Stomach (tissue), 9 donors: ENCODE results near the gene ANGPTL8. TPM values are rescaled to one million over a fixed set of nuclear protein-coding genes. Genes with fewer than 3 reads are reported as not detected.

Experiments used
- DNase-seq, 2 donors: peaks; one replicate each; pipeline versions ENCODE4 v3.0.0 to v3.0.0-alpha.2; 2013 to 2019
- H3K27ac ChIP-seq, 5 donors: fragments of 200-600 bp in 4 of 5; sonication (generic) in 4 of 5; one replicate each; pipeline ENCODE4 v1.5.1; 2013 to 2019; ENCODE audit warnings: mild to moderate bottlenecking in 1 of 5, moderate library complexity in 1 of 5
- H3K27me3 ChIP-seq, 3 donors: fragments of 200-600 bp; sonication (generic); one replicate each; pipeline ENCODE4 v1.5.1; 2017 to 2019; ENCODE audit warnings: mixed run types in 1 of 3
- H3K36me3 ChIP-seq, 4 donors: fragments of 200-600 bp; sonication (generic); 1 replicate in 3 of 4; 2 replicates in 1 of 4; pipeline ENCODE4 v1.5.1; 2016 to 2019
- H3K4me1 ChIP-seq, 4 donors: fragments of 200-600 bp; sonication (generic); one replicate each; pipeline ENCODE4 v1.5.1; 2016 to 2019
- H3K4me3 ChIP-seq, 4 donors: fragments of 200-600 bp; sonication (generic) in 3 of 4; one replicate each; pipeline ENCODE4 v1.5.1; 2016 to 2019; ENCODE audit warnings: mild to moderate bottlenecking in 1 of 4
- H3K9me3 ChIP-seq, 4 donors: fragments of 200-600 bp; sonication (generic); one replicate each; pipeline ENCODE4 v1.5.1; 2016 to 2019
- EP300 ChIP-seq: sonication (generic); formaldehyde crosslinking; IDR thresholded peaks from one replicate; pipeline ENCODE4 v1.6.1; 2017; ENCODE audit warnings: antibody characterized with exemption
- POLR2A ChIP-seq, 4 donors: fragments of 450-650 bp; IDR thresholded peaks; one replicate each; pipeline ENCODE4 v1.6.1; 2016; ENCODE audit warnings: antibody characterized with exemption in 4 of 4, control low read depth in 2 of 4, mild to moderate bottlenecking in 1 of 4, moderate library complexity in 1 of 4
- POLR2AphosphoS5 ChIP-seq, 3 donors: sonication (generic); formaldehyde crosslinking; IDR thresholded peaks; one replicate each; pipeline ENCODE4 v1.6.1; 2016; ENCODE audit warnings: antibody characterized with exemption in 3 of 3
- WGBS, 5 donors: extraction: QIAGEN DNeasy Blood & Tissue Kit in 3 of 5; methylation state at CpG; one replicate each; pipeline versions ENCODE4 v1.1.5 to v1.1.7; 2013 to 2018; 5-methylcytosine and 5-hydroxymethylcytosine counted together
- intact Hi-C: fragments of 100-400 bp; cut with DNase I; formaldehyde crosslinking; loops from one replicate; pipeline ENCODE4 v1.15.1; 2023; ENCODE audit warnings: low total_unique reads
- polyA plus RNA-seq, 3 donors: library from polyadenylated mRNA; stranded (reverse); fragments of 200-250 nt; gene quantifications; one replicate each; pipeline ENCODE4 v1.2.3, GENCODE V29; 2013
- total RNA-seq, 5 donors: library from RNA; depleted of rRNA; stranded (reverse); fragments of >200 nt; gene quantifications; one replicate each; pipeline versions ENCODE4 v1.1.0 to v1.2.3, GENCODE V29; 2014 to 2016
- TF ChIP-seq, protein P1 (sequence below), 7 experiments: fragments of 450-650 bp in 4 of 7; fragments of 200-600 bp in 3 of 7; sonication (generic) in 3 of 7; IDR thresholded peaks; one replicate each; pipeline ENCODE4 v1.5.1; 2016 to 2019; ENCODE audit warnings: antibody characterized with exemption in 7 of 7, control low read depth in 2 of 7, mild to moderate bottlenecking in 1 of 7
- donor health status: healthy with polysubstance abuse.
- donor health status: Bipolar disorder and iron deficiency.
- donor health status: healthy.

ANGPTL8 gene
- total and polyA plus RNA-seq, 8 donors: 0.70 TPM; not detected in 7

DNA sequence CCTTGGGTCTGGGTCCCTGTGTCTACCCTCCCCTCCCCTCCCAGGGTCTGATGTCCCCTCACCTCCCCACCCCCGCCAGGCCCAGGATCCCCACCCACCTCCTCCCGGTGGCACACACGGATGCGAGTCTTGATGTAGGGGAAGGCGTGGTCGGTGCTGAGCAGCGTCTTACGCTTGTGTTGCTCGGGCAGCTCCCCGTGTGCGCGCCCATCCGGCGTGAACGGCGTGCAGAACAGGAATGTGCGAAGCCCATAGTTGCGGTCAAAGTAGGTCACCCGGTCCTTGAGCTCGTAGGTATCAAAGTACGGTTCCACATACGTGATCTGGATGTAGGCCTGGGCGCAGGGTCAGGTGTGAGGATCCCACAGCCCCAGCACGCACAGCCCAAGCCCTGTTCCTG, 37.6 kb upstream of the ANGPTL8 start:
- peaks cover 0 to 50% (median 44%) of the 10 kb centered on the region in 4 donors for H3K36me3 ChIP-seq
- TF ChIP-seq EP300: no peak
- TF ChIP-seq, protein P1, sequence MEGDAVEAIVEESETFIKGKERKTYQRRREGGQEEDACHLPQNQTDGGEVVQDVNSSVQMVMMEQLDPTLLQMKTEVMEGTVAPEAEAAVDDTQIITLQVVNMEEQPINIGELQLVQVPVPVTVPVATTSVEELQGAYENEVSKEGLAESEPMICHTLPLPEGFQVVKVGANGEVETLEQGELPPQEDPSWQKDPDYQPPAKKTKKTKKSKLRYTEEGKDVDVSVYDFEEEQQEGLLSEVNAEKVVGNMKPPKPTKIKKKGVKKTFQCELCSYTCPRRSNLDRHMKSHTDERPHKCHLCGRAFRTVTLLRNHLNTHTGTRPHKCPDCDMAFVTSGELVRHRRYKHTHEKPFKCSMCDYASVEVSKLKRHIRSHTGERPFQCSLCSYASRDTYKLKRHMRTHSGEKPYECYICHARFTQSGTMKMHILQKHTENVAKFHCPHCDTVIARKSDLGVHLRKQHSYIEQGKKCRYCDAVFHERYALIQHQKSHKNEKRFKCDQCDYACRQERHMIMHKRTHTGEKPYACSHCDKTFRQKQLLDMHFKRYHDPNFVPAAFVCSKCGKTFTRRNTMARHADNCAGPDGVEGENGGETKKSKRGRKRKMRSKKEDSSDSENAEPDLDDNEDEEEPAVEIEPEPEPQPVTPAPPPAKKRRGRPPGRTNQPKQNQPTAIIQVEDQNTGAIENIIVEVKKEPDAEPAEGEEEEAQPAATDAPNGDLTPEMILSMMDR (IDR thresholded peaks at IDR 0.05): no peak
- TF ChIP-seq POLR2AphosphoS5 (IDR thresholded peaks at IDR 0.05): no peak
- no peak for TF ChIP-seq POLR2A (IDR thresholded peaks at IDR 0.05)
- no peak overlapping the region for H3K4me3 ChIP-seq
- no peaks in the 10 kb centered on the region for H3K9me3 ChIP-seq
- peak overlapping the region in 4 of 5 donors; percentile 47 to 94 (median 84) for H3K27ac ChIP-seq
- no peaks in the 10 kb centered on the region for H3K27me3 ChIP-seq
- intact Hi-C loops: loop anchor here (2.0 to 10.0 kb wide), 2 partner anchors 63 to 167 kb away; no protein-coding TSS in a partner anchor
- peaks cover 10 to 56% (median 39%) of the 10 kb centered on the region in 4 donors for H3K4me1 ChIP-seq
- WGBS, 5 donors: 89 to 95% (median 93%) methylated on average over 23 to 24 of the region's 24 CpGs
- no peak for DNase-seq

DNA sequence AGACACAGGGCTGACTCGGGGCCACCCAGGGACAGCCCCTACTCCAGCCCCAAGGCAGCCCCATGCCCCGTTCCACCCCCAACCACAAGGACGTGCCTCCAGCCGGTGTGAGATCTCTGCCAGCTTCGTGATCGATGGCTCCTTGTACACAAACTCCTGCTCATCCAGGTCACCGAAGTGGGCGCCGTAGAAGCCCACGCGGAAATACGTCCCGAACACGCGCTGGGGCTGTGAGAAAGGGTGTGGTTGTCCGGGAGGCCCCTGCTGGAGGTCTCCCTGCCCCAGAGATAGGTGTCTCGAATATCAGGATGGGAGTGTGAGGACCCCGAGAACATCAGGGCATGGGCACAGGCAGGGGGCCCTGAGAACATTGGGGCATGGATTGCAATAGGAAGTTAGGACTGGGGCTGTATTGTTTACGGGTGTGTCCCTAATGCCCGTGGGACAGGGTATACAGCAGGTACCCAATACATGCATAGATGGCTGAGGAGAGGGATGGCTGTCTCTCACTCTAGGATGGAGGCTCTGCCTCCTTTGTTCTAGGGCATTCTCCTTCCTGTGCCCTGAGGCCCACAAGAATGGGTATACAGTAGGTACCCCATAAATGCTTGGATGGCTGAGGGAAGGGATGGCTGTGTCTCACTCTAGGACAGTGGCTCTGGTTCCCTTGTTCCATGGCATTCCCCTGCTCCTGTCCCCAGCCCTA, 36.8 kb upstream of the ANGPTL8 start:
- peaks cover 9 to 56% (median 35%) of the 10 kb centered on the region in 4 donors for H3K4me1 ChIP-seq
- H3K27me3 ChIP-seq: no peaks in the 10 kb centered on the region
- intact Hi-C loops: loop anchor here (2.0 to 10.0 kb wide), 2 partner anchors 64 to 168 kb away; no protein-coding TSS in a partner anchor
- TF ChIP-seq, protein P1 (IDR thresholded peaks at IDR 0.05): no peak
- TF ChIP-seq POLR2AphosphoS5 (IDR thresholded peaks at IDR 0.05): no peak
- TF ChIP-seq POLR2A (IDR thresholded peaks at IDR 0.05): no peak
- TF ChIP-seq EP300: no peak
- 78 to 88% (median 82%) methylated on average over 13 to 20 of the region's 20 CpGs for WGBS, 5 donors
- peaks cover 0 to 59% (median 53%) of the 10 kb centered on the region in 4 donors for H3K36me3 ChIP-seq
- DNase-seq: no peak
- no peaks in the 10 kb centered on the region for H3K9me3 ChIP-seq
- no peak overlapping the region for H3K4me3 ChIP-seq
- peak overlapping the region; percentile 61 to 94 (median 82) for H3K27ac ChIP-seq

DNA sequence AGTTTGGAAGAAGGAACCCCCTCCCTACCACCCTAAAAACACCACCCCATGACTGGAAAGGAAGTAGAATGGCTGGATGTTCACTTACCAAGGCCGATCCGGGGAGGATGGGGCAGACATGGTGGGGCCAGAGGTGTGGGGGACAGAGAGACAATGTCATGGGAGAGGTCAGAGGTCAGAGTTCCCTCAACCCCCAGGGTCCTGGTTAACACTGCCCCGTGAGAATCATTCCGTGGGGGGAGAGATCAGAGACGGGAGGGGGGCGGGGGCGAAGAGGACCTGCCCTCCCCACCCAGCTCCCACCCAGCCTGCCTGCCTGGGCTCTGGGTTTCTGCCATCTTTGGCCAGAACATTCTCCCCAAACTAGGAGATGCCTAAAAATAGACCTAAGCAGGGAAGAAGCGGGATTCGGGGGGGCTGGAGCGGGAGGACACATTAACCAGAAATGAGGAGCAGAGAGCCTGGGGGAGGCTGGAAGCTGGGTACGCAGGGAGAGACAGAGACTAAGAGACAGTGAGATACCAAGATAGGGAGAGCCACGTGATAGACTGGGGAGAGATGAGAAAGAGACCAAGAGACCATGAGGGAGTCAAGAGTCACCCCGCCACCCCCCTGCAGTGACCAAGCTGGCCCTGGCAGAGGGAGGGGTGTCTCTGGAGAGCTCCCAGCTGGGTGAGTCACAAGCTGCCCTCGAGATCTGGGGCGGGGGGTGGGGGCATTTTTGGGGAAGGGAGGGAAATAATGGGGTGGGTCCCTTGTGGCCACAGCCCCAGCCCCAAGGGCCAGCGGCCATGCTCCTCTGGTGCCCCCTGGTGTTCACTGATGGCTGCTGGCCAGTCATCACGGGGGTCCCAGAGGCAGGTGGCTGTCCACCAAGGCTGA, 36.0 kb upstream of the ANGPTL8 start:
- peak; percentile 59 to 89 for DNase-seq
- Histone ChIP-seq H3K36me3 (peaks cover 0 to 67% (median 58%) of the 10 kb centered on the region in 4 donors), H3K27me3 (no peaks in the 10 kb centered on the region), H3K4me1 (peaks cover 1 to 49% (median 28%) of the 10 kb centered on the region in 4 donors), H3K27ac (peak overlapping the region; percentile 61 to 94 (median 82)), H3K9me3 (no peaks in the 10 kb centered on the region), H3K4me3 (peak overlapping the region in 1 of 4 donors; percentile 13)
- intact Hi-C loops: loop anchor here (2.0 to 10.0 kb wide), 2 partner anchors 65 to 169 kb away; no protein-coding TSS in a partner anchor
- peak in 1 of 3 donors; percentile 52 for TF ChIP-seq POLR2AphosphoS5 (IDR thresholded peaks at IDR 0.05)
- no peak for TF ChIP-seq EP300
- TF ChIP-seq, protein P1 (IDR thresholded peaks at IDR 0.05): peak in 5 of 7 experiments; percentile 70 to 91 (median 82)
- no peak for TF ChIP-seq POLR2A (IDR thresholded peaks at IDR 0.05)
- 35 to 55% (median 51%) methylated on average over 15 to 17 of the region's 17 CpGs for WGBS, 5 donors

DNA sequence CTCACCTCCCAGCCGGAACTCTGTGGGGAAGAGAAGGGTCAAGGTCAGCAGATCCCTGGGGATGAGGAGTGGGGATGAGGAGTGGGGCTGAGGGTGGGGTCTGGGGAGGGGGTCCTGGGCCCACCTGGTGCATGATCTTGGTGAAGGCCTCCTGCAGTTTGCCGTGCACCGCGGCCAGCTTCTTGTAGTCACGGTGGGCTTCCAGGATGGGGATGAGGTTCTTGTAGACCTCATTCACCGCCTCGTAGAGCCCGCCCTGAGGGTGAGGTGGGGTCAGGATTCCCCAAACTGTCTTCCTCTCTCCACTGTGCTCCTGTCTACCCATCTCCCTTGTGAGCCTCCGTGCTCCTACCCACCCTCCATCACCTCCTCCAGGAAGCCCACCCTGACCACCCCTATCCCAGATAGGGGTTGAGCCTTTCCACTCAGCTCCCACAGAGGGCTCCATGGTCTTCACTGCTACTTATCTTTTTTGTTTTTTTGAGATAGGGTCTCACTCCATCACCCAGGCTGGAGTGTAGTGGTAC, 35.3 kb upstream of the ANGPTL8 start:
- Histone ChIP-seq H3K36me3 (peaks cover 4 to 72% (median 64%) of the 10 kb centered on the region in 4 donors), H3K27ac (peak overlapping the region; percentile 39 to 94 (median 82)), H3K27me3 (no peaks in the 10 kb centered on the region), H3K4me3 (peak overlapping the region in 1 of 4 donors; percentile 13), H3K9me3 (no peaks in the 10 kb centered on the region), H3K4me1 (peaks cover 0 to 42% (median 22%) of the 10 kb centered on the region in 4 donors)
- 61 to 83% (median 75%) methylated on average over 9 of the region's 9 CpGs for WGBS, 5 donors
- intact Hi-C loops: loop anchor here (10.0 kb wide), 1 partner anchor 169 kb away; no protein-coding TSS in a partner anchor
- no peak for DNase-seq
- TF ChIP-seq, protein P1 (IDR thresholded peaks at IDR 0.05): peak in 2 of 7 experiments; percentile 2 to 53
- no peak for TF ChIP-seq POLR2A (IDR thresholded peaks at IDR 0.05)
